DMS 273 (cell line): ENCODE results near the gene TEX11.
A peak's percentile ranks its signal among the peaks of the same experiment; 100 is the strongest.
"Not testable (repeated sequence)": the region's sequence is repeated elsewhere in the genome, so short reads cannot be mapped to it uniquely, and the experiment has no call there.

Experiments
- DNase-seq: peaks from one replicate; lab custom pipeline; 2025; ENCODE audit not compliant: unreplicated experiment; lab: John Stamatoyannopoulos, UW

The TEX11 gene

DNA sequence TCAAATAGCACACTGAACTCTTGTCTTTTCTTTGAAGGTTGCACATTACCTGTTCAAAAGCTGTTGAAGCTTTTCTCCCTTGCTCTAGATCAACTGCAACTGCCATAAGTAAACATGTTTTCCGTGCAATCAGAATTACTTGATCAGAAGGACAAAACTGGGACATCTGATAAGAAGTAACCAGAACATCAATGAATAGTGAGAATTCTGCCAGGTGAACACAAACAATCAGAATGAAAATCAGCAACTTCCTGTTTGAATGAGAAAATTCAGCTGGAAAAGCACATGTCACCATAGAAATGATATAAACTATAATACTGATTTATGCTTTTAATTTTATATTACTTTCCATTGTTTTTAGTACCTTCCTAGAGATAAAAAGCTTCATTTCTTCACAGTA lies 303.2 kb downstream of the TEX11 start:
- no peak for DNase-seq

DNA sequence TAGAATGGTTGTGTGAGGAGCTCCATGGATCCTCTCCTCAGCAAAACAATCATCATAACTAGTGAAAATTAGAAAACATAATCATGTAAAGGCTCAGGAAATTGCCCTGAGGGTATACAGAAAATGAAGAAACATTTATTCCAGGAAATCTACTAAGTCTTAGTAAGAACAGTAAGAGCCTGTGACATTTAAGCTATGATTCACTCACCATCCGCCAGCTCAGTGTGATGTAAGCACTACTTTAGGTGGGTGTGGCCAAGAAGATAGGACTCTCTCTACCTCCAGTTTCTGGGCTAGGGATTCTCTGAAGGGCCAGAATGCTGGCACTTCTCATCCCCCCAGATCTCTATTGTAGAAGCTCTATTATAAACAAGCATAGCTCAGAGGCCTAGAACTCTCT lies 316.4 kb downstream of the TEX11 start:
- DNase-seq: no peak

DNA sequence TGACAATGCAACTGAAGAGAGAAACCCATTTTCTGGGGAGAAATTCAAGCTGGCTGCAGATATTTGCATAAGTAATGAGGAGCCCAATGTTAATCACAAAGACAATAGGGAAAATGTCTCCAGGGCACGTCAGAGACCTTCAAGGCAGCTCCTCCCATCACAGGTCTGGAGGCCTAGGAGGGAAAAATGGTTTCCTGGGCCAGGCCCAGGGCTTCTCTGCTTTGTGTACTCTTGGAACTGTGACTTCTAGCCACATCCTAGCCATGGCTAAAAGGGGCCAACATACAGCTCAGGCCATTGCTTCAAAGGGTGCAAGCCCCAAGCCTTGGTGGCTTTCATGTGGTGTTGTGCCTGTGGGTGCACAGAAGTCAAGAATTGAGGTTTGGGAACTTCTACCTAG lies 321.4 kb downstream of the TEX11 start:
- DNase-seq: not testable (repeated sequence)

DNA sequence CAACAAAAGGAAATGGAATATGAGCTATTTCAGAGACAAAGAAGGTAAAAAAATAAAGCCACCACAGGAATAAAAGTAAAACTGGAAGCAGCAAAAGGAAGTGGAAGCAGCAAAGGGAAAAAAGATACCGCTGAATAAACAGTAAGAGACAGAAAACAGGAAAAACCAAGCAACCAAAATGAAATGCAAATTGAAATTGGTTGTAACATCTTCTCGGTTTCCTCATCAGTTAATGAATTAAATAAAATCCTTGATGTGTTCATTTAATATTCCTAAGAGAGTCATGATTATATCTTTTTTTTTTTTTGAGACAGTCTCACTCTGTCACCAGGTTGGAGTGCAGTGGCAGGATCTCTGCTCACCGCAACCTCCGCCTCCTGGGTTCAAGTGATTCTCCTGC lies 331.1 kb downstream of the TEX11 start:
- DNase-seq: no peak

DNA sequence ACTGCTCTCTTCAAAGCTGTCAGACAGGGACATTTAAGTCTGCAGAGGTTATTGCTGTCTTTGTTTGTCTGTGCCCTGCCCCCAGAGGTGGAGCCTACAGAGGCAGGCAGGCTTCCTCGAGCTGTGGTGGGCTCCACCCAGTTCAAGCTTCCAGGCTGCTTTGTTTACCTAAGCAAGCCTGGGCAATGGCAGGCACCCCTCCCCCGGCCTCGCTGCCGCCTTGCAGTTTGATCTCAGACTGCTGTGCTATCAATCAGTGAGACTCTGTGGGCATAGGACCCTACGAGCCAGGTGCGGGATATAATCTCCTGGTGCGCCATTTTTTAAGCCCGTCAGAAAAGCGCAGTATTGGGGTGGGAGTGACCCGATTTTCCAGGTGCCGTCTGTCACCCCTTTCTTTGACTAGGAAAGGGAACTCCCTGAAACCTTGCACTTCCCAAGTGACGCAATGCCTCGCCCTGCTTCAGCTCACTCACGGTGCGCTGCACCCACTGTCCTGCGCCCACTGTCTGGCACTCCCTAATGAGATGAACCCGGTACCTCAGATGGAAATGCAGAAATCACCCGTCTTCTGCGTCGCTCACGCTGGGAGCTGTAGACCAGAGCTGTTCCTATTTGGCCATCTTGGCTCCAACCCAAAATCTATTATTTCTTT lies 338.5 kb downstream of the TEX11 start:
- not testable (repeated sequence) for DNase-seq

DNA sequence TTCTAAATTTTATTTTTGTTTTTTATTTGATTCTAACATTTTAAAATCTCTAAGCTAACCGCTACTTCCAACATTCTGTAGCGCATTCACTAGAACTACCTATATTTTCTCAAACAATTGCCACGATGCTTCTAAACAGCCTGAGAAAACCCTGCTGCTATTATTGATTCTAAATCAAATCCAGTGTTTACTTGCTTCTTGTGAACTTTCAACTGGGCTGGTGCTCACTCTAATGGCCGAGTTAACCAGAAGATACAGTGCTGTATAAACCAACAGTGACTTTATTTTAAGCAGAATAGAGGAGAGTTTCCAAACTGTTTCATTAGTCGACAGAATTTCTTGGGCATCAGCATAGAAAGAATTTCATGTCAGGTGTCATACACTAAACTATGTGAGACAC lies 353.6 kb downstream of the TEX11 start:
- DNase-seq: no peak

DNA sequence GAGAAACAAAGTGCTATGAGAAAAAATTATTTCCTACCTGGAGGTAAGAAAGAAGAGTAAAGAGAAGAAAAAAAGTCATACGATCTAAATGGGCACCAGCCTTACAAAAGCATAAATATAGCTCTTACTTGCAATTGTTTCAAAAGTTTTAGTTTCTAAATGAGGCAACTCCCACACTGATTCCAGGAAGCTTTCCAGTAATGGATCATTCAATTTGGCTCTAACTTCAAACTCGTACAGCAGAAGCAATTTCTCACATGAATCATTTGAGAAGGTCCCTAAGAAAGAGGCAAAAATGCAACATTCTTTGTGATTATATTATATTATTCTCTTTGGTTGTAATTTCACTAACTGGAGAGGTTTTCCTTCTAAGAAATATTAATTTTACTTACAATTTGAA lies 354.0 kb downstream of the TEX11 start:
- DNase-seq: no peak

DNA sequence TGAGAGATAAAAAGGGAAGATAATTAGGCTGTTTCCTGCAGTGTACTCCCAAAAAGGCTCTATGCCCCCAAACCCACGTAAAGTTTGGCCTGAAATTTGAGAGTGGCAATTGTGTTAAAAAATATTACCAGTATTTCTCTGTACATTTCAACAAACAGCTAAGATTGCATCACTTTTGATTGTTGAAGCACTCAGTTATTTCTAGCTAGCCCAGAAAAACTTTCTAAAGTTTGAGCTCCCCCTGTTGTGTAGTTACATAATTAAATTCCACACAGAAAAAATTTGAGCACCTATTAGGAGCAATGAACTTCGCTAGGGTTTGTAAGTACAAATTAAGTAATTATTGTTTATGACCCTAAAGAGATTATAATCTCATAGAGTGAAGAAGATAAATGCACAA lies 354.4 kb downstream of the TEX11 start:
- peak; percentile 41 for DNase-seq

DNA sequence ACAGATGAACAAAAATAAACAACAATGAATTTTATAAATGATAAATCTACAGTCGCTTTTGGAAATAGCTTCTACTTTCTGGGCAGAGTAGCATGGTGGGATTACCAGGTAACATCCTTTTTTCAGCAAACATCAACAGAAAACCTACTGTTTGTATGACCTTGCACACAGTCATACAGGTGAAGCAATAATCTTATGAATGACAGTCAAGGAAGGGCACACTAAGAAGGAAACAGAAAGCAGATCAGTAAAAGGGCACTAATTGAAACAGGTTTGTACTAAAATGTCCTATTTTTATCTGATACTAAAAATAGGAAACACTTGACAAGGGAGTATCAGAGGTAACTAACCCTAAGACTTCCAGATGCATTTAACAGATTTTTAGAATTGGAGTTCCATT lies 355.0 kb downstream of the TEX11 start:
- no peak for DNase-seq

DNA sequence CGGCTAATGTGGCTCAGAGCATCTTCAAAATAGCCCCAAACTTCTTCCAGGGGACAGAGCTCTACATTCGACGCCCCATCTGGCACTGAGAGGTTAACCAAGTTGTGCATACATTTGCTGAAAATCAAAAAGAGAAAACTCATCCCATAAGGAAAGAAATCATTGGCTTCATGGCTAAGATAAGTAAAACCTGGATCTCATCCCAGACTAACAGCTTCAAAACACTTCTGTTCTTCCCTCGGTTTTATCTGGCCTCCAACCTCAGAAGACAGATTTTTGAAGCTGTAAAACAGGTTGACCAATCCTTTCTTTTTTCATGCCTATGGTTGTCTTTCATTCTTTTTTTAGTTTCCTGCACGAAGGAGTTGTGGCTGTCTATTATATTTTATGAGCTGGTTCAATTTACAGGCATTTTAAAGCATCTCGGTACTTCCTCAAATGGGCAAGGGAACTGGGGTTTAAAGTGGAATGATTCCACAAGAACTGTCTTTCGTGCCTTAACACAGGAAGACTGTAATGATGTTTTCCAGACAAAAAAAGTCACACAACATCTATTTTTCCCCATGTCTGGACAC lies 356.3 kb downstream of the TEX11 start:
- peak; percentile 9 for DNase-seq

DNA sequence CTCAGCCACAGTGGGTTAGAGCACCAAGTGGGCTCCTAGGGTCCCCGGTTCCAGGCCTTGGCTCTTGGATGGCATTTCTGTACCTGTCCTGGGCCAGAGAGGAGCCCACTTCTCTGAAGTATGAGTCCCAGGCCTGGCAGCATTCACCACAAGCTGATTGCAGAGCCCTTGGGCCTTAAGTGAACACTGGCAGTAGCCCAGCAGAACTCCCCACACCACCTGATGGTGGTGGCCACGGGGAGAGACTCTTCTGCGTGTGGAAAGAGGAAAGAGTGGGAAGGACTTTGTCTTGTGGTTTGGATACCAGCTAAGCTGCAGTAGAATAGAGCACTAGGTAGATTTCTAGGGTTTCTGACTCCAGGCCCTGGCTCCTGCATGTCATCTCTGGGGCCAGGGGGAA lies 359.1 kb downstream of the TEX11 start:
- no peak for DNase-seq

DNA sequence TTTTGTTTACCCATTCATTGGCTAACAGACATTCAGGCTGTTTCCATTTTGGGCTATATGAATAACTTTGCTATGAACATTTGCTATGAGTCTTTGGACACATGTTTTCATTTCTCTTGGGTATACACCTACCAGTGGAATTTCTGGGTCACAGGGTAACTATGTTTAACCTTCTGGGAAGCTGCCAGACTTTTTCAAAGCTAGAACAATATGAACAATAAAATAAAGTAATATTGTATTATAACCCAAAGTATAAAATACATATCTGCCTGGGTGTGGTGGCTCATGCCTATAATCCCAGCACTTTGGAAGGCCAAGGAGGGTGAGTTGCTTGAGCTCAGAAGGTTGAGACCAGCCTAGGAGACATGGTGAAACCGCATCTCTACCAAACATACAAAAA lies 373.3 kb downstream of the TEX11 start:
- no peak for DNase-seq

DNA sequence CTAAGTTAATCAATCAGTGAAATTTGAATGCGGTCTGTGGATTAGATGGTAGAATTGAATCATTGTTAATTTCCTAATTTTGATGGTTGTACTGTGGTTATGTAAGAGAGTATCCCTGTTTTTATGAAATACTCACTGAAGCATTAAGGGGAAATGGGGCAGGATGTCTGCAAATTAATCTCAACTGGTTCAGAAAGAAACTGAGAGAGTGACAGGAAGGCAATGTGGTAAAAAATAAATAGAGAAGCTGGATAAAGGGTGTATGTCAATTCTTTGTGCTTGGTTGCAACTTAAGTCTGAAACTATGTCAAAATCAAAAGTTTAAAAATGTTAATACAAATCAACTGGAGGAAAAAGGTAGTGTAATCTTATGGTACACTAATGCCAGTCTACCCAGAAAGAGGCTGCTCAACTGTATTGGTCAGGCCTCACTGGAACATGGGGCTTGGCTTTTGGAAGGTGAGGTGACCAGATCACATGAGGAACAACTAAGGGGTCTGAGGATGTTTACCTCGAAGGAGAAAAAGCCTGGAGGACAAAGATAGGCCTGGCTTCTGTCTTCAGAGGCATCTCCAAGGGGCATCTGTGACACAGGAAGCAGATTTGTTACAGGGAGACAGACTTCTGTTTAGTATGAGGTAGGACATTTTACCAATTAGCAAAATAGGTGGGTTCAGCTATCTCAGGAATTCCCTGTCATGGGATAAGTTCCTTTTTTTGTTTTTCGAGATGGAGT lies 380.7 kb downstream of the TEX11 start:
- no peak for DNase-seq

DNA sequence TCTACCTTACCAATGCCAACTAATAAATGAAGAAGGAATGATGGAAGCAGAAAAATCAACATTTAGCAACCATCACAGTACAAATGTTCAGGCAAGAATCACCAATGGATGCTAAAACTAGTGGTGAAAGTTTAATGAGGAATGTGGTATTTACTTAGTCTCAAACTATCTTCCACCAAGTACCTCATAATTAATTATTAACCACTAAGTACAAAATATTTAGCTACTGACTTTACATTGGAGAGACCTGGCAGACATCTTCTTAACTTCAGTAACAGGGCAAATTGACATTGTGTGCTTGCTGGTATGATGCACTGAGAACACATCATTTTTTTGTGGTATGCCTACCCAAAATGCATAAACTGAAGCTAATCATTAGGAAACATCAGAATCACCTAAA lies 381.5 kb downstream of the TEX11 start:
- DNase-seq: no peak

DNA sequence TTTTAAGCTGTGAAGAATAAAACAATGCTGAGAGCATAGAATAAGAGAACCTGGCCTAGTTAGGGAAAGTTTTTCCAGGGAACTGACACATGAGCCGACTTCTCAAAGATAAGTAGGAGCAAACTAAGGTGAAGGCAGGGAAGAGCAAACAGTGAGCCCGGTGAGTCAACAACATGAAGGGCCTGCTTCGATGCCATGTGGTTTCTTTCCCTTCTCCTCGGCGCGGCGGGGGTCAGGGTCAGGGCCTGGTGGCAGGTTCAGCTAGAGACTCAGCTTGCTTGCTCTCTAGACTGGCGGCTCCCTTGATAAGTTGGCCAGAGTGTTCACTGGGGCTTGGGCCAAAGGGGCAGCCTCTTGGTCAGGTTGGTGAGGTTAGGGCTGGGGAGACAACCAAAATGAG lies 382.8 kb downstream of the TEX11 start:
- no peak for DNase-seq

DNA sequence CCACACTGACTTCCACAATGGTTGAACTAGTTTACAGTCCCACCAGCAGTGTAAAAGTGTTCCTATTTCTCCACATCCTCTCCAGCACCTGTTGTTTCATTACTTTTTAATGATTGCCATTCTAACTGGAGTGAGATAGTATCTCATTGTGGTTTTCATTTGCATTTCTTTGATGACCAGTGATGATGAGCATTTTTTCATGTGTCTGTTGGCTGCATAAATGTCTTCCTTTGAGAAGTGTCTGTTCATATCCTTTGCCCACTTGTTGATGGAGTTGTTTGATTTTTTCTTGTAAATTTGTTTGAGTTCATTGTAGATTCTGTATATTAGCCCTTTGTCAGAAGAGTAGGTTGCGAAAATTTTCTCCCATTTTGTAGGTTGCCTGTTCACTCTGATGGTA lies 392.8 kb downstream of the TEX11 start:
- DNase-seq: not testable (repeated sequence)

DNA sequence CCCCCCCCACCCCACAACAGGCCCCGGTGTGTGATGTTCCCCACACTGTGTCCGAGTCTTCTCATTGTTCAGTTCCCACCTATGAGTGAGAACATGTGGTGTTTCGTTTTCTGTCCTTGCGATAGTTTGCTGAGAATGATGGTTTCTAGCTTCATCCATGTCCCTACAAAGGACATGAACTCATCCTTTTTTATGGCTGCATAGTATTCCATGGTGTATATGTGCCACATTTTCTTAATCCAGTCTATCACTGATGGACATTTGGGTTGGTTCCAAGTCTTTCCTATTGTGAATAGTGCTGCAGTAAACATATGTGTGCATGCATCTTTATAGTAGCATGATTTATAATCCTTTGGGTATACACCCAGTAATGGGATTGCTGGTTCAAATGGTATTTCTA lies 393.2 kb downstream of the TEX11 start:
- not testable (repeated sequence) for DNase-seq

DNA sequence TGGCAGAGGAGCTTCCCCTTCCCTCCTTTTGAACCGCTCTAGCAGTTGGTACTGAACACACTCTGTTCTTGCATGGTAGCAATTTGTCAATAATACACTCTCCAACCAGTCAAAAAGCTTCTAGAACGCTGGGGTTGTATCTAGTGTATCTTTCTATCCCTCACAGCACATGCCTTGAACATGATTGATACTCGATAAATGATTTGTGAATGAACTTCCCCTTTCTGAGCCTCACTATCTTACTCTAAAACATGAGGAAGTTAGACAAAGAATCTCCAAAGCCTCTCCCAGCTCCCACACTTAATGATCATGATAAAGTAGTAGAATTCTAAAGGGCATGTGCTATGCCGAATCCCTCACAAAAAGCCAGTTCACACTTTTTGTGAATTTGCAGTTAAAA lies 399.4 kb downstream of the TEX11 start:
- no peak for DNase-seq

DNA sequence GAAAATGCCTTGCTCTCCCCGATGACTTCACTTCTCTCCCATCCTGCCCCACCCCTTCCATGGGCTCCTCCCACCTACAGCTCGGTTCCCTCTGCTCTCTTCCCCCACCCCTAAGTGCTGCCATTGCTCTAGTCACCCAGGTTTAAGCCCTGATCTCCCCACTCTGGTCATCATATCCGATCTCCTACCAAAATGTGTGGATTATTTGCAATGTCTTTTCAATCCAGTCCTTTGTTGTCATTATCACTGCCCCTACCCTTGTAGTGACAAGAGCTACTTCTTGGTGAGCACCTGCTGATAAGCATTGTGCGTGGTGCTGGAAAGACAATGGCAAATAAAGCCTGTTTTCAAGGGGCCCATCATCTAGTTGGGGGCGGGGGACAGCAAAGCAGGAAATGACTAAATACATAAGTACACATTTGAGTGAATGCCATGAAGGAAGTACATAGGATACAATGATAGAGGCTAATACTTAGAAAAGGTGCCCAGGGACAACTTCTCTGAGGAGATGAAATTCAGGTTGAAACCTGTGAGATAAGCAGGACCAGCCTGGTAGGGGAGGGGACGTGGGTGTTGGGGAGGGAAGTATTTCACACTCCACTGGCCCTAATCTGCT lies 400.1 kb downstream of the TEX11 start:
- no peak for DNase-seq

DNA sequence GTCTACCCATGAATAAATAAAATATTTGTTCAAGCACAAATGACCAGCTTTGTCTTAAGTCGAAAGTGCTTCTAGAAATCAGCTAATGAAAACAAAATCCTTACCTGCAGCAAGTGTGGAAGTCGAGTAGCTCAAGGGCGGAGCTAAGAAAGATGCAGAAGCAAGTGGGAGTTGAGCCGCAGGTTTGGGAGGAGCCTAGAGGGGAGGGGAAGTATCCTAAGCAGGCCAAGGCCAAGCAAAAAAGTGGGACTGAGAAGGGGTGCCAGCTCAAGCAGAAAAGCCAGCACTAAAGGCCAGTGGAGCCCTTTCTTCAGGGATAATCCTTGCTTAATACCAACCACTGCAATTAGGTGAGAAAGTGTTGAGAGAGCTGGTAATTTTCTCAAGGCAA lies 403.1 kb downstream of the TEX11 start:
- DNase-seq: no peak

DNA sequence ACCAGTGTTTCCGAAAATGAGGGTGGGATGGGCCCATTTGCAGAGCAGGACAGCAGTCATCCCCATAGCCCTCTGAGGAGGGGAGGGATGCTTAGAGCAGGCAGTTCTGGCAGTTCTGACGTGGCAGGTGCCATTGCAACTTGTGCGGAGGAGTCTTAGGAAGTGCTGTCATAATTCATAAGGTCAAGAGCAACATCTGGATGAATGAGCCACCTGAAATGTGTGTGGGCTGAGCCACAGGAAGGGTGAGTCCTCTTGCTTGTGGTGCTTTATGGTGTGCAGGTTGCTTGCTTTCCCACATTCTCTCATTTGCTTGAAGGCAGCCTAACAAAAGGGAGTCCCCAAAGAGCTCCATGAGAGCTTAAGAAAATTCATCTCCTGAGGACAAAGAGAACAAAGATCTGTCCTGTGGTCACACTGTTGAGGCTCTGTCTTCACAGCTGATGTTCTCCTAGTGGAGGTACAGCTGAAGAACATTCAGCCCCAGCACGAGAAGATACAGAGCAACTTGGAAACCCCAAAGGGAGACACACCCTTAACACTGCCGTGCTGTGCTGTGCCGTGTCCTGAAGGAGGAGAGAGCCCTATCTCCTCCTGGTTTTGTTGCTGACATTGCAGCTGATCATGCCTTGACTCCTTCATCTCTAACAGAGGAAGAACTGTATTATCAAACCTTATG lies 403.6 kb downstream of the TEX11 start:
- DNase-seq: no peak

DNA sequence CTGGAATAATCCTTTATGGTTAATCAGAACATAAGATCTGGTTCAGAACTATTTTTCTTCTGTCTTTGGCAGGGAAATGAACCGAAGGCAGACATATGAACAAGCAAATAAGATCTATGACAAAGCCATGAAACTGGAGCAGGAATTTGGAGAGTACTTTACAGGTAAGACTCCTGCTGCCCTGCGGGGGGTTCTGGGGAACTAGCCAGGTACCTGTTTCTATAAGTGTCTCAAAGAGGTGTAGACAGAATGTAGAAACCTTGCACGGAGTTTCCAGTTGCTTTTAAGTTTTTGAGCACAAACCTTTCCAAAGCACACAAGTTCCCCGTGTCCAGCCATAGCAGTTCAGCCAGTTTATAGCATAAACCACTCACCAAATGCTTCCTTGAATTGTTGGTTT lies 407.7 kb downstream of the TEX11 start:
- no peak for DNase-seq
